Astrocyte of the cerebellum (primary cell): ENCODE data around the gene GRK5.

ENCODE experiments used
- DNase-seq: peaks from one replicate; pipeline ENCODE4 v3.0.0-alpha.2; 2011; ENCODE audit warnings: low read depth
- H3K4me3 ChIP-seq: 2 replicates; pipeline ENCODE4 v1.5.1; 2011; ENCODE audit warnings: mild to moderate bottlenecking, low read depth, low read length, moderate library complexity
- in situ Hi-C: cut with HindIII; loops from 2 replicates; pipeline ENCODE4 v1.10.0; 2017; ENCODE audit warnings: low sequenced_read_pairs
- TF ChIP-seq, protein P1 (sequence below): IDR thresholded peaks from 2 replicates; pipeline ENCODE4 v1.5.1; 2012; ENCODE audit warnings: low read length, low read depth, moderate library complexity, mild to moderate bottlenecking; ENCODE audit errors: missing control alignments

Gene GRK5

DNA sequence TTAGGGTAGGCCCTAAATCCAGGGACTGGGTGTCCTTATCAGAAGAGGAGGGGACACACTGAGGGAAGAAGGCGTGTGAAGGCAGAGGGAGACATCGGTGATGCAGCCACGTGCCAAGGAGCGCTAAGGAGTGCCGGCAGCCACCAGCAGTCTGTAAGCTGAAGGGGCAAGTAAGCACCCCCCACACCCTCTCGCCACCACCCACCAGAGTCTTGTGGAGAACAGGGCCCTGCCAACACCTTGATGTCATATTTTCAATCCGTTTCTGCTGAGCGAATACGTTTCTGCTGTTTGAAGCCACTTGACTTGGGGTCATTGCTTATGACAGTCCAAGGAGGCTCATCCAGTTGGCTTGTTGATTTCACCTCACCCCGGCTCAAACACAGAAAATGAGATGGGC is 297.3 kb downstream of the GRK5 start:
- in situ Hi-C loops, result no loop called here
- DNase-seq, result no peak
- TF ChIP-seq, protein P1, sequence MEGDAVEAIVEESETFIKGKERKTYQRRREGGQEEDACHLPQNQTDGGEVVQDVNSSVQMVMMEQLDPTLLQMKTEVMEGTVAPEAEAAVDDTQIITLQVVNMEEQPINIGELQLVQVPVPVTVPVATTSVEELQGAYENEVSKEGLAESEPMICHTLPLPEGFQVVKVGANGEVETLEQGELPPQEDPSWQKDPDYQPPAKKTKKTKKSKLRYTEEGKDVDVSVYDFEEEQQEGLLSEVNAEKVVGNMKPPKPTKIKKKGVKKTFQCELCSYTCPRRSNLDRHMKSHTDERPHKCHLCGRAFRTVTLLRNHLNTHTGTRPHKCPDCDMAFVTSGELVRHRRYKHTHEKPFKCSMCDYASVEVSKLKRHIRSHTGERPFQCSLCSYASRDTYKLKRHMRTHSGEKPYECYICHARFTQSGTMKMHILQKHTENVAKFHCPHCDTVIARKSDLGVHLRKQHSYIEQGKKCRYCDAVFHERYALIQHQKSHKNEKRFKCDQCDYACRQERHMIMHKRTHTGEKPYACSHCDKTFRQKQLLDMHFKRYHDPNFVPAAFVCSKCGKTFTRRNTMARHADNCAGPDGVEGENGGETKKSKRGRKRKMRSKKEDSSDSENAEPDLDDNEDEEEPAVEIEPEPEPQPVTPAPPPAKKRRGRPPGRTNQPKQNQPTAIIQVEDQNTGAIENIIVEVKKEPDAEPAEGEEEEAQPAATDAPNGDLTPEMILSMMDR, result no peak
- no peak overlapping the region for H3K4me3 ChIP-seq

DNA sequence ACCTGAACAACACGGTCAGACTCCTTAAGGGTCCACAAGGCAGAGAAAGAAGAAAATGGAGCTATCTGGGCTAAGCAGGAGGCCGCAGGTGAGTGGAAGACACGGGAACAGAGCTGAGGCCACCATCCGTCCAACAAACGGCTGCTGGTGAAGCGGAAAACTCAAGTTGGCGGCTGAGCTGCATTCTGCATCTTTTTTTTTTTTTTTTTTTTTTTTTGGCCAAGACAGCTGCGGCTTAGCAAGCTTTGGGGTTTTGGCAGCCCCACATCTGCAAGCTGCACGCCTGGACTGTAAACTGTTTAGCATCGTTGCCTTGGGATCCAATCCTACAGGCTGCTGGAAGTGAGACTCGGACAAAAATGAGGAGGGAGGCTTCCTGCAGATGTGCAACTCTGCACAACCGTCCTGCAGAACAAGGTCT is 297.8 kb downstream of the GRK5 start:
- in situ Hi-C loops, result no loop called here
- TF ChIP-seq, protein P1, result no peak
- H3K4me3 ChIP-seq, result no peak overlapping the region
- DNase-seq, result peak; percentile 51
